Panc1 (cell line): ENCODE data around the gene KIF12. TPM values are rescaled to one million over a fixed set of nuclear protein-coding genes. Genes with fewer than 3 reads are reported as not detected.

Source experiments
- ATAC-seq: fragments of 200-7000 bp; cut with Tn5 transposase; 2 replicates; pipeline ENCODE4 v1.9.1; 2020; ENCODE audit warnings: mild to moderate bottlenecking, moderate library complexity
- BruUV-seq: library from RNA; stranded (reverse); fragments of 400-500 nt; replicated peaks from 2 replicates; lab custom pipeline; 2021; lab: Mats Ljungman, UMichigan
- CTCF ChIA-PET: fragments of 300-600 bp; sonication (Branson Sonifier 250); formaldehyde crosslinking; loops from one replicate; lab custom pipeline; 2022; ENCODE audit warnings: antibody characterized with exemption; lab: Charles Lee
- POLR2A ChIA-PET: fragments of 300-600 bp; sonication (Branson Sonifier 250); formaldehyde crosslinking; loops from one replicate; lab custom pipeline; 2022; ENCODE audit warnings: antibody characterized with exemption; lab: Charles Lee
- DNase-seq: peaks from one replicate; pipeline ENCODE4 v3.0.0-alpha.2; 2010; ENCODE audit warnings: low read depth, low spot score
- H3K27ac ChIP-seq: 2 replicates; pipeline ENCODE4 v1.5.1; 2011; ENCODE audit warnings: mild to moderate bottlenecking, low read length, inconsistent platforms
- H3K27me3 ChIP-seq: fragments of 200-500 bp; sonication (Bioruptor generic); 2 replicates; pipeline ENCODE4 v1.6.0; 2014; ENCODE audit warnings: low read length, inconsistent platforms; ENCODE audit not compliant: control insufficient read depth, insufficient read depth
- H3K36me3 ChIP-seq: fragments of 200-500 bp; sonication (Bioruptor generic); 2 replicates; pipeline ENCODE4 v1.5.1; 2014; ENCODE audit warnings: inconsistent platforms, mild to moderate bottlenecking, low read length, moderate library complexity; ENCODE audit not compliant: control insufficient read depth, insufficient read depth
- H3K4me1 ChIP-seq: 2 replicates; pipeline ENCODE4 v1.5.1; 2011; ENCODE audit warnings: inconsistent platforms, mild to moderate bottlenecking, low read length, moderate library complexity; ENCODE audit not compliant: control insufficient read depth, insufficient read depth
- H3K4me3 ChIP-seq, 2 experiments: 2 replicates each; pipeline ENCODE4 v1.5.1; 2011 to 2012; ENCODE audit warnings: low read depth in 2 of 2, low read length in 2 of 2, mild to moderate bottlenecking in 2 of 2, inconsistent platforms in 1 of 2, moderate library complexity in 1 of 2
- H3K9me3 ChIP-seq: fragments of 200-500 bp; sonication (Bioruptor generic); 2 replicates; pipeline ENCODE4 v1.5.1; 2014; ENCODE audit warnings: low read depth, mild to moderate bottlenecking, inconsistent platforms, low read length, moderate library complexity; ENCODE audit not compliant: control insufficient read depth, insufficient read depth
- POLR2AphosphoS5 ChIP-seq: IDR thresholded peaks from 2 replicates; pipeline ENCODE4 v1.6.1; 2012; ENCODE audit warnings: mild to moderate bottlenecking, low read depth, low read length, moderate library complexity
- SIN3A ChIP-seq: IDR thresholded peaks from 2 replicates; pipeline ENCODE4 v1.6.1; 2012; ENCODE audit warnings: low read depth, mild to moderate bottlenecking, low read length, moderate library complexity, borderline replicate concordance; ENCODE audit not compliant: insufficient read depth
- TCF7L2 ChIP-seq: IDR thresholded peaks from 2 replicates; pipeline ENCODE4 v1.6.1; 2011; ENCODE audit warnings: mild to moderate bottlenecking, low read depth, low read length, inconsistent platforms
- in situ Hi-C: cut with HindIII; loops from 2 replicates; pipeline ENCODE4 v1.10.0; 2016; ENCODE audit warnings: low sequenced_read_pairs, low pct_unique_long_range_greater_than_20kb
- intact Hi-C: fragments of 100-400 bp; cut with micrococcal nuclease; formaldehyde crosslinking; loops from one replicate; pipeline ENCODE4 v1.10.0; 2022; ENCODE audit not compliant: unreplicated experiment
- total RNA-seq: library from RNA; stranded (reverse); gene quantifications from one replicate; pipeline ENCODE4 v1.2.1, GENCODE V29; 2021; ENCODE audit not compliant: unreplicated experiment
- TF ChIP-seq, protein P1 (sequence below): fragments of 450-650 bp; IDR thresholded peaks from 2 replicates; pipeline ENCODE4 v1.5.1; 2017; ENCODE audit warnings: mild to moderate bottlenecking
- TF ChIP-seq, protein P2 (sequence below), 2 experiments: IDR thresholded peaks; 2 replicates each; pipeline ENCODE4 v1.6.1; 2011 to 2012; ENCODE audit warnings: low read depth in 2 of 2, control low read depth in 1 of 2, low read length in 1 of 2, mild to moderate bottlenecking in 1 of 2, moderate library complexity in 1 of 2; ENCODE audit not compliant: insufficient read depth in 1 of 2

KIF12 gene
- total RNA-seq, 1 experiment from 2014 or later, result 0.87 TPM

DNA sequence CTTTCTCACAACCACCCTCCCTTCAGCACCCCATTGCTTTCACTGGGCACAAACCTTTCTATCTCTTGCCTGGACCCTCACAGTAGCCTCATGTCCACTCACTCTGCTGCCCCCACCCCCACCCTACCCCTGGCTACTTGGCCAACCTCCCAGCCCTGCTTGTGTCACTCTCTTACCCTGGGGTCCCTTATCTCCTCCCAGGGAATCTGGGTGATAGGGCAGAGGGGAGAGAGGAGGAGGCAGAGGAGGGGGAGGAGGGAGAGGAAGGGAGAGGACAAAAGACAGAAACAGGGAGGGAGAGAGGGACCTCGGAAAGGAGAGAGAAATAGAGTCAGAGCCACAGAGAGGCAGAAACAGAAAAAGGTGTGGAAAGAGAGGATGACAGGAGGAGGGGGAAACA is 25.0 kb upstream of the KIF12 start:
- in situ Hi-C loops (no loop called here), intact Hi-C loops (no loop called here)
- ChIA-PET POLR2A (no interaction called here), CTCF (no interaction called here)
- DNase-seq (no peak), ATAC-seq (no peak)
- no peak overlapping the region for H3K27ac ChIP-seq
- H3K9me3 ChIP-seq, result no peaks in the 10 kb centered on the region
- TF ChIP-seq, protein P1, sequence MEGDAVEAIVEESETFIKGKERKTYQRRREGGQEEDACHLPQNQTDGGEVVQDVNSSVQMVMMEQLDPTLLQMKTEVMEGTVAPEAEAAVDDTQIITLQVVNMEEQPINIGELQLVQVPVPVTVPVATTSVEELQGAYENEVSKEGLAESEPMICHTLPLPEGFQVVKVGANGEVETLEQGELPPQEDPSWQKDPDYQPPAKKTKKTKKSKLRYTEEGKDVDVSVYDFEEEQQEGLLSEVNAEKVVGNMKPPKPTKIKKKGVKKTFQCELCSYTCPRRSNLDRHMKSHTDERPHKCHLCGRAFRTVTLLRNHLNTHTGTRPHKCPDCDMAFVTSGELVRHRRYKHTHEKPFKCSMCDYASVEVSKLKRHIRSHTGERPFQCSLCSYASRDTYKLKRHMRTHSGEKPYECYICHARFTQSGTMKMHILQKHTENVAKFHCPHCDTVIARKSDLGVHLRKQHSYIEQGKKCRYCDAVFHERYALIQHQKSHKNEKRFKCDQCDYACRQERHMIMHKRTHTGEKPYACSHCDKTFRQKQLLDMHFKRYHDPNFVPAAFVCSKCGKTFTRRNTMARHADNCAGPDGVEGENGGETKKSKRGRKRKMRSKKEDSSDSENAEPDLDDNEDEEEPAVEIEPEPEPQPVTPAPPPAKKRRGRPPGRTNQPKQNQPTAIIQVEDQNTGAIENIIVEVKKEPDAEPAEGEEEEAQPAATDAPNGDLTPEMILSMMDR, result no peak
- TF ChIP-seq SIN3A (no peak), TCF7L2 (no peak), POLR2AphosphoS5 (no peak)
- TF ChIP-seq, protein P2, sequence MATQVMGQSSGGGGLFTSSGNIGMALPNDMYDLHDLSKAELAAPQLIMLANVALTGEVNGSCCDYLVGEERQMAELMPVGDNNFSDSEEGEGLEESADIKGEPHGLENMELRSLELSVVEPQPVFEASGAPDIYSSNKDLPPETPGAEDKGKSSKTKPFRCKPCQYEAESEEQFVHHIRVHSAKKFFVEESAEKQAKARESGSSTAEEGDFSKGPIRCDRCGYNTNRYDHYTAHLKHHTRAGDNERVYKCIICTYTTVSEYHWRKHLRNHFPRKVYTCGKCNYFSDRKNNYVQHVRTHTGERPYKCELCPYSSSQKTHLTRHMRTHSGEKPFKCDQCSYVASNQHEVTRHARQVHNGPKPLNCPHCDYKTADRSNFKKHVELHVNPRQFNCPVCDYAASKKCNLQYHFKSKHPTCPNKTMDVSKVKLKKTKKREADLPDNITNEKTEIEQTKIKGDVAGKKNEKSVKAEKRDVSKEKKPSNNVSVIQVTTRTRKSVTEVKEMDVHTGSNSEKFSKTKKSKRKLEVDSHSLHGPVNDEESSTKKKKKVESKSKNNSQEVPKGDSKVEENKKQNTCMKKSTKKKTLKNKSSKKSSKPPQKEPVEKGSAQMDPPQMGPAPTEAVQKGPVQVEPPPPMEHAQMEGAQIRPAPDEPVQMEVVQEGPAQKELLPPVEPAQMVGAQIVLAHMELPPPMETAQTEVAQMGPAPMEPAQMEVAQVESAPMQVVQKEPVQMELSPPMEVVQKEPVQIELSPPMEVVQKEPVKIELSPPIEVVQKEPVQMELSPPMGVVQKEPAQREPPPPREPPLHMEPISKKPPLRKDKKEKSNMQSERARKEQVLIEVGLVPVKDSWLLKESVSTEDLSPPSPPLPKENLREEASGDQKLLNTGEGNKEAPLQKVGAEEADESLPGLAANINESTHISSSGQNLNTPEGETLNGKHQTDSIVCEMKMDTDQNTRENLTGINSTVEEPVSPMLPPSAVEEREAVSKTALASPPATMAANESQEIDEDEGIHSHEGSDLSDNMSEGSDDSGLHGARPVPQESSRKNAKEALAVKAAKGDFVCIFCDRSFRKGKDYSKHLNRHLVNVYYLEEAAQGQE (IDR thresholded peaks at IDR 0.05; ENCODE audit: insufficient read depth in 1 of 2, low read depth in 2 of 2, low read length in 1 of 2), result no peak
- no peaks in the 10 kb centered on the region for H3K4me1 ChIP-seq
- no peak overlapping the region for H3K4me3 ChIP-seq
- H3K36me3 ChIP-seq, result no peaks in the 10 kb centered on the region
- H3K27me3 ChIP-seq, result no peaks in the 10 kb centered on the region
- BruUV-seq, result no TSS peak

DNA sequence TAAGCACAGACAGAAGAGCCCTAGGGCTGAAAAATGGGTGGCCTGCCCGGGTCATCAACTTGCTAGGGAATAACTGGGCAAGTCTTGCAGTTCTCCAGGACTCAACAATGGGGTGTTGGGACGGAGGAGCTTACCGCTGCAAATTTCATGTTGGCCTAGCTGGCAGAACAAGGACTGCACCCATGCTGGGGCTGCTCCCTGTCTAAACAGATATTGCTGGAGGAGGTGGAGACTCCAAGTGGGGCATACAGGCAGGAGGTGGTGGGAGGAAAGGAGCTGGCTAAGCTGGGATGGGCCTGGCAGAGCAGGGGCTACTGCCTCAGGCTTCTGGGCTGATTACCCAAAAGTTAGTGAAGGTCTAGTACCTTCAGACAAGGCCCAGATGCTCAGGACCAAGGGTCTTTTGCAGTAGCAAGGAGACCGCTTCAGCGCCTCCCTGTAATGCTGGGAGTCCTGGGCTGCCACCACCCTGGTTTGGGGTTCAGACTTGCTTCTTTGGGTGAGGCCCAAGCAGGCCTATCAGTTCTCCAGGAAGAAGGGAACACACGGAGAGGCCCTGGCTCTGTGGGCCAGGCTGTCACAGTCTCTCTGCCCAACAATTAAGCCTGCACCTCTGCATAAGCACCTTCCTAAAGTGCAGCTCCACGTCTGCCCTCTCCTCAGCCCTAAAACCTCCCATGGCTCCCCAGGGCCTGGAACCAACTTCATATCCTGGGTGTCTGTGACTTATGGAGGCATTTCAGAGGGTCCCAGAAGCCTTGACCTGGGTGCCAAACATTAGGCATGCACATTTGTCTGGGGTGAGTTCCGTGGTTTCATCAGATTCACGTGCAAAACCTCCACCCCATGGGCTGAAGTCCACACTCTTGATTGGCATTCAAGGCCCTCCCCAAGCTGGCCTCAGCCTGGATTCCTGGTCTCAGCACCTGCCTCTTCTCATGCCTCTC is 24.2 kb upstream of the KIF12 start:
- H3K27ac ChIP-seq, result no peak overlapping the region
- ChIA-PET CTCF (no interaction called here), POLR2A (no interaction called here)
- BruUV-seq, result no TSS peak
- H3K9me3 ChIP-seq, result no peaks in the 10 kb centered on the region
- H3K4me3 ChIP-seq, result no peak overlapping the region
- TF ChIP-seq, protein P1, result no peak
- no peak for TF ChIP-seq SIN3A
- H3K36me3 ChIP-seq, result no peaks in the 10 kb centered on the region
- in situ Hi-C loops (no loop called here), intact Hi-C loops (no loop called here)
- no peak for ATAC-seq
- no peaks in the 10 kb centered on the region for H3K27me3 ChIP-seq
- no peaks in the 10 kb centered on the region for H3K4me1 ChIP-seq
- no peak for DNase-seq
